ENCODE data around the gene VSTM2L. TPM values are rescaled to one million over a fixed set of nuclear protein-coding genes. Genes with fewer than 3 reads are reported as not detected.

Gene VSTM2L
- total and polyA plus RNA-seq, 2 of the 13 experiments (the other 11 are each of a cell fraction or from before 2014, with no cell fraction given) = not detected

DNA sequence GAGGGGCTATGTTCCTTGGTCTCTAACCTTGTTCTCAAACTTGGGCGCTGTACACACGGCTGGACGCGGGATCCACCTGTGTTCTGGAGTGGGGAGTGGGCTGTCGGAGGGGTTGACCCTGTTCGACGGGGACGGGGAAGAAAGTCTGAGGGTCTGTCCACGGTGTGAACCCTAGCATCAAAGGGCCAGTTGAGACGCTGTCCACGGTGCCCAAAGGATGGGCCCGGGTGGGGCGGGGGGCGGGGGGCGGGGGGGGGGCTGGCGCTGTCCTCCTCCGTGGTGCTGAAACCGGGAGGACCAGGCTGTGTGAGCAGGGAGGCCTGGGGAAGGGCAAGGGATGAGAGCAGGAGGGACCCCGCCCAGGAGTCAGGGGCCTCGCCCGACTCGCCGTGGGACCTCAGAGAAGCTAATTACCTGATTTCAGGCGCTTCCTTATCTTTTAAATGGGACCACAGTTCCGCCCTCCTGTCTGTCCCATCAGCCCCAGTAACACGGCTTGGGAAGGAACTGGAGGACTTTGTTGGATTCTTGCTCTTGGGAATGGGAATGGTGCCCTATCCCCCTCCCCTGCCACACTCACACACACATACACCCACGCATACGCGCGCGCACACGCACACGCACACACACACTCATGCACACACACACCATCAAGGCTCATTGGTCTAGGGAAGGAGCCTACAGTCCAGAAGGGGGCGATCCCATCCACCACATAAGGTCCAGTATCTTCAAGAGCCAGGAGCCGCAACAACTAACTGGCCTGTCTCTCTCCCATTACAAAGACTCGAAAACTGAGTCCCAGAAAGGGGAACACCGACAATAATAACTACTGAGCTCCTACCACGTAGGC is 1.0 kb upstream of the VSTM2L start (continued):
- no peak for TF ChIP-seq E2F2 (CRISPR knock-in tag; IDR thresholded peaks at IDR 0.05; ENCODE audit: borderline replicate concordance)
- no peak for TF ChIP-seq ZNF335 (CRISPR knock-in tag; IDR thresholded peaks at IDR 0.05)
- TF ChIP-seq MAFG (CRISPR knock-in tag; IDR thresholded peaks at IDR 0.05) = no peak
- TF ChIP-seq NCOA1 (CRISPR knock-in tag; IDR thresholded peaks at IDR 0.05) = no peak
- no peak for TF ChIP-seq ZBTB43 (CRISPR knock-in tag; conservative IDR thresholded peaks at IDR 0.05)
- no peak for TF ChIP-seq ZNF724P (CRISPR knock-in tag; IDR thresholded peaks at IDR 0.05; ENCODE audit: borderline replicate concordance)
- TF ChIP-seq ZNF503 (CRISPR knock-in tag; IDR thresholded peaks at IDR 0.05) = no peak
- TF ChIP-seq ZNF230 (CRISPR knock-in tag; IDR thresholded peaks at IDR 0.05) = 0 out of 2 replicates have a peak, but pooled peaks have one; percentile 12
- no peak for TF ChIP-seq DNMT3B (CRISPR knock-in tag; conservative IDR thresholded peaks at IDR 0.05)
- TF ChIP-seq, protein P1, sequence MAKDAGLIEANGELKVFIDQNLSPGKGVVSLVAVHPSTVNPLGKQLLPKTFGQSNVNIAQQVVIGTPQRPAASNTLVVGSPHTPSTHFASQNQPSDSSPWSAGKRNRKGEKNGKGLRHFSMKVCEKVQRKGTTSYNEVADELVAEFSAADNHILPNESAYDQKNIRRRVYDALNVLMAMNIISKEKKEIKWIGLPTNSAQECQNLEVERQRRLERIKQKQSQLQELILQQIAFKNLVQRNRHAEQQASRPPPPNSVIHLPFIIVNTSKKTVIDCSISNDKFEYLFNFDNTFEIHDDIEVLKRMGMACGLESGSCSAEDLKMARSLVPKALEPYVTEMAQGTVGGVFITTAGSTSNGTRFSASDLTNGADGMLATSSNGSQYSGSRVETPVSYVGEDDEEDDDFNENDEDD (CRISPR knock-in tag; IDR thresholded peaks at IDR 0.05; ENCODE audit: borderline replicate concordance) = no peak
- TF ChIP-seq ZFP36 (IDR thresholded peaks at IDR 0.05; ENCODE audit: borderline replicate concordance, low read depth, low read length, partially characterized antibody) = no peak
- TF ChIP-seq, protein P2, sequence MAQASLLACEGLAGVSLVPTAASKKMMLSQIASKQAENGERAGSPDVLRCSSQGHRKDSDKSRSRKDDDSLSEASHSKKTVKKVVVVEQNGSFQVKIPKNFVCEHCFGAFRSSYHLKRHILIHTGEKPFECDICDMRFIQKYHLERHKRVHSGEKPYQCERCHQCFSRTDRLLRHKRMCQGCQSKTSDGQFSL (CRISPR knock-in tag; IDR thresholded peaks at IDR 0.05) = peak; percentile 76
- TF ChIP-seq, protein P3, sequence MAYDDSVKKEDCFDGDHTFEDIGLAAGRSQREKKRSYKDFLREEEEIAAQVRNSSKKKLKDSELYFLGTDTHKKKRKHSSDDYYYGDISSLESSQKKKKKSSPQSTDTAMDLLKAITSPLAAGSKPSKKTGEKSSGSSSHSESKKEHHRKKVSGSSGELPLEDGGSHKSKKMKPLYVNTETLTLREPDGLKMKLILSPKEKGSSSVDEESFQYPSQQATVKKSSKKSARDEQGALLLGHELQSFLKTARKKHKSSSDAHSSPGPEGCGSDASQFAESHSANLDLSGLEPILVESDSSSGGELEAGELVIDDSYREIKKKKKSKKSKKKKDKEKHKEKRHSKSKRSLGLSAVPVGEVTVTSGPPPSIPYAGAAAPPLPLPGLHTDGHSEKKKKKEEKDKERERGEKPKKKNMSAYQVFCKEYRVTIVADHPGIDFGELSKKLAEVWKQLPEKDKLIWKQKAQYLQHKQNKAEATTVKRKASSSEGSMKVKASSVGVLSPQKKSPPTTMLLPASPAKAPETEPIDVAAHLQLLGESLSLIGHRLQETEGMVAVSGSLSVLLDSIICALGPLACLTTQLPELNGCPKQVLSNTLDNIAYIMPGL (CRISPR knock-in tag; IDR thresholded peaks at IDR 0.05; ENCODE audit: borderline replicate concordance in 1 of 2, low read depth in 1 of 2) = peak in 1 of 2 experiments; percentile 69; a peak in 1 of 4 replicates
- no peak for TF ChIP-seq ZBTB38 (CRISPR knock-in tag; IDR thresholded peaks at IDR 0.05)
- TF ChIP-seq, protein P4, sequence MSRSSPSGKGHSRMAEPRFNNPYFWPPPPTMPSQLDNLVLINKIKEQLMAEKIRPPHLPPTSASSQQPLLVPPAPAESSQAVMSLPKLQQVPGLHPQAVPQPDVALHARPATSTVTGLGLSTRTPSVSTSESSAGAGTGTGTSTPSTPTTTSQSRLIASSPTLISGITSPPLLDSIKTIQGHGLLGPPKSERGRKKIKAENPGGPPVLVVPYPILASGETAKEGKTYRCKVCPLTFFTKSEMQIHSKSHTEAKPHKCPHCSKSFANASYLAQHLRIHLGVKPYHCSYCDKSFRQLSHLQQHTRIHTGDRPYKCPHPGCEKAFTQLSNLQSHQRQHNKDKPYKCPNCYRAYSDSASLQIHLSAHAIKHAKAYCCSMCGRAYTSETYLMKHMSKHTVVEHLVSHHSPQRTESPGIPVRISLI (CRISPR knock-in tag; IDR thresholded peaks at IDR 0.05; ENCODE audit: borderline replicate concordance) = peak; percentile 53; the same call in 1 of the 2 replicates
- no peak for TF ChIP-seq KAT8 (CRISPR knock-in tag; IDR thresholded peaks at IDR 0.05)
- no peak for TF ChIP-seq TGIF2 (CRISPR knock-in tag; IDR thresholded peaks at IDR 0.05)
- TF ChIP-seq ATM (IDR thresholded peaks at IDR 0.05; ENCODE audit: borderline replicate concordance) = no peak

Data from HepG2 (cell line).